ENCODE data around the gene MRGPRF. TPM values are rescaled to one million over a fixed set of nuclear protein-coding genes. Genes with fewer than 3 reads are reported as not detected.

The MRGPRF gene
- total RNA-seq, 1 experiment from 2014 or later: 0.51 TPM

Other genes starting within 250 kb of the MRGPRF start
- 0.02 and 0.51 TPM in 2 replicates for gene CPT1A, start 171.3 kb downstream of the MRGPRF start, total RNA-seq (2014; rRNA removed; shearing (Covaris generic))
- 37.6 and 39.0 TPM in 2 replicates for gene MRPL21, start 109.4 kb downstream of the MRGPRF start, total RNA-seq (2014; rRNA removed; shearing (Covaris generic))
- gene IGHMBP2, start 109.4 kb downstream of the MRGPRF start, total RNA-seq (2014; rRNA removed; shearing (Covaris generic)): 8.7 and 11.1 TPM in 2 replicates
- not detected in 2 replicates for gene MRGPRD, start 32.3 kb downstream of the MRGPRF start, total RNA-seq (2014; rRNA removed; shearing (Covaris generic))
- gene TPCN2, start 35.7 kb upstream of the MRGPRF start, total RNA-seq (2014; rRNA removed; shearing (Covaris generic)): 3.9 and 5.5 TPM in 2 replicates
- gene SMIM38, start 142.7 kb upstream of the MRGPRF start, total RNA-seq (2014; rRNA removed; shearing (Covaris generic)): 0.30 and 0.40 TPM in 2 replicates

All from SJCRH30 (cell line).